KOPT-K1 (cell line): ENCODE results near the gene RAMP1.
"Not testable (repeated sequence)": the region's sequence is repeated elsewhere in the genome, so short reads cannot be mapped to it uniquely, and the experiment has no call there.

Experiments
- H3K27ac ChIP-seq: fragments of 200-600 bp; sonication (generic); 2 replicates; pipeline ENCODE4 v1.5.1; 2016; ENCODE audit warnings: antibody characterized with exemption, mild to moderate bottlenecking, low read depth, low read length; ENCODE audit not compliant: poor library complexity, severe bottlenecking
- H3K36me3 ChIP-seq: fragments of 200-600 bp; sonication (generic); 2 replicates; pipeline ENCODE4 v1.5.1; 2017; ENCODE audit warnings: antibody characterized with exemption, mild to moderate bottlenecking, low read length, moderate library complexity; ENCODE audit not compliant: insufficient read depth
- H3K9me3 ChIP-seq: fragments of 200-600 bp; sonication (generic); 2 replicates; pipeline ENCODE4 v1.5.1; 2017; ENCODE audit warnings: antibody characterized with exemption, low read length, mild to moderate bottlenecking; ENCODE audit not compliant: insufficient read depth, poor library complexity, severe bottlenecking

The RAMP1 gene

GRCh38 chr2:237858294-237859081 is 935 bp upstream of the RAMP1 start:
- Histone ChIP-seq H3K9me3 (no peaks in the 10 kb centered on the region), H3K36me3 (no peaks in the 10 kb centered on the region), H3K27ac (no peak overlapping the region)

GRCh38 chr2:237859082-237859433 is 365 bp upstream of the RAMP1 start:
- H3K27ac ChIP-seq: no peak overlapping the region

GRCh38 chr2:237860273-237860935 is 981 bp downstream of the RAMP1 start:
- Histone ChIP-seq H3K36me3 (no peaks in the 10 kb centered on the region), H3K27ac (no peak overlapping the region), H3K9me3 (no peaks in the 10 kb centered on the region)

More at GRCh38 chr2:237859082-237859433, 365 bp upstream of the RAMP1 start:
- no peaks in the 10 kb centered on the region for H3K36me3 ChIP-seq
- H3K9me3 ChIP-seq: no peaks in the 10 kb centered on the region

- Histone ChIP-seq H3K27ac (no peak overlapping the region), H3K9me3 (no peaks in the 10 kb centered on the region), H3K36me3 (no peaks in the 10 kb centered on the region)
Measured at GRCh38 chr2:237861875-237862527, 2.6 kb downstream of the RAMP1 start.

- H3K36me3 ChIP-seq: no peaks in the 10 kb centered on the region
- H3K9me3 ChIP-seq: no peaks in the 10 kb centered on the region
- no peak overlapping the region for H3K27ac ChIP-seq
Measured at GRCh38 chr2:237862528-237862895, 3.1 kb downstream of the RAMP1 start.

- Histone ChIP-seq H3K9me3 (no peaks in the 10 kb centered on the region), H3K27ac (no peak overlapping the region), H3K36me3 (no peaks in the 10 kb centered on the region)
Measured at GRCh38 chr2:237863102-237863511, 3.7 kb downstream of the RAMP1 start.

GRCh38 chr2:237863689-237864443 is 4.4 kb downstream of the RAMP1 start:
- Histone ChIP-seq H3K27ac (no peak overlapping the region), H3K9me3 (no peaks in the 10 kb centered on the region), H3K36me3 (no peaks in the 10 kb centered on the region)

- H3K36me3 ChIP-seq: no peaks in the 10 kb centered on the region
- no peaks in the 10 kb centered on the region for H3K9me3 ChIP-seq
- no peak overlapping the region for H3K27ac ChIP-seq
Measured at GRCh38 chr2:237864444-237864931, 5.1 kb downstream of the RAMP1 start.

- no peak overlapping the region for H3K27ac ChIP-seq
- no peaks in the 10 kb centered on the region for H3K9me3 ChIP-seq
- no peaks in the 10 kb centered on the region for H3K36me3 ChIP-seq
Measured at GRCh38 chr2:237864940-237865622, 5.7 kb downstream of the RAMP1 start.

- H3K9me3 ChIP-seq: no peaks in the 10 kb centered on the region
- no peak overlapping the region for H3K27ac ChIP-seq
- H3K36me3 ChIP-seq: no peaks in the 10 kb centered on the region
Measured at GRCh38 chr2:237865623-237866041, 6.2 kb downstream of the RAMP1 start.

GRCh38 chr2:237866101-237866621 is 6.7 kb downstream of the RAMP1 start:
- Histone ChIP-seq H3K36me3 (no peaks in the 10 kb centered on the region), H3K9me3 (no peaks in the 10 kb centered on the region), H3K27ac (no peak overlapping the region)

- H3K9me3 ChIP-seq: no peaks in the 10 kb centered on the region
- H3K27ac ChIP-seq: no peak overlapping the region
- H3K36me3 ChIP-seq: no peaks in the 10 kb centered on the region
Measured at GRCh38 chr2:237867465-237867864, 8.0 kb downstream of the RAMP1 start.

GRCh38 chr2:237868074-237868473 is 8.7 kb downstream of the RAMP1 start:
- H3K27ac ChIP-seq, H3K36me3 ChIP-seq, H3K9me3 ChIP-seq: not testable (repeated sequence)

GRCh38 chr2:237868631-237869342 is 9.4 kb downstream of the RAMP1 start:
- Histone ChIP-seq H3K9me3 (no peaks in the 10 kb centered on the region), H3K27ac (no peak overlapping the region)

More at GRCh38 chr2:237868631-237869342, 9.4 kb downstream of the RAMP1 start:
- H3K36me3 ChIP-seq: no peaks in the 10 kb centered on the region
